DND-41 (cell line): ENCODE results near the gene LLGL2.

ENCODE experiments used
- ATAC-seq: fragments of 200-7000 bp; cut with Tn5 transposase; 3 replicates; pipeline ENCODE4 v1.9.1; 2021; ENCODE audit warnings: low read depth; ENCODE audit not compliant: insufficient read depth
- DNase-seq: peaks from one replicate; pipeline ENCODE4 v3.0.0-alpha.2; 2020
- H2AFZ ChIP-seq: 2 replicates; pipeline ENCODE4 v1.6.0; 2012; ENCODE audit warnings: low read depth, low read length
- H3K27ac ChIP-seq: 2 replicates; pipeline ENCODE4 v1.5.1; 2012; ENCODE audit warnings: low read length, inconsistent platforms
- H3K27me3 ChIP-seq: fragments of 200-600 bp; sonication (generic); 2 replicates; pipeline ENCODE4 v1.6.0; 2012; ENCODE audit warnings: low read length, mild to moderate bottlenecking, inconsistent platforms; ENCODE audit not compliant: insufficient read depth, poor library complexity
- H3K36me3 ChIP-seq: 2 replicates; pipeline ENCODE4 v1.5.1; 2012; ENCODE audit warnings: low read length, inconsistent platforms; ENCODE audit not compliant: insufficient read depth
- H3K4me1 ChIP-seq: 2 replicates; pipeline ENCODE4 v1.5.1; 2012; ENCODE audit warnings: mild to moderate bottlenecking, low read length; ENCODE audit not compliant: insufficient read depth
- H3K4me2 ChIP-seq: 2 replicates; pipeline ENCODE4 v1.6.0; 2012; ENCODE audit warnings: mild to moderate bottlenecking, moderate library complexity, low read length, inconsistent platforms; ENCODE audit not compliant: insufficient read depth
- H3K4me3 ChIP-seq, 2 experiments: fragments of 200-600 bp in 1 of 2; shearing (Covaris generic) in 1 of 2; 2 replicates each; pipeline ENCODE4 v1.5.1; 2012 to 2016; ENCODE audit warnings: inconsistent platforms in 2 of 2, low read length in 2 of 2, mild to moderate bottlenecking in 2 of 2, low read depth in 1 of 2, moderate library complexity in 1 of 2
- H3K79me2 ChIP-seq: 2 replicates; pipeline ENCODE4 v1.6.0; 2012; ENCODE audit warnings: low read length, inconsistent platforms; ENCODE audit not compliant: insufficient read depth
- H3K9ac ChIP-seq: 2 replicates; pipeline ENCODE4 v1.6.0; 2012; ENCODE audit warnings: low read depth, mild to moderate bottlenecking, inconsistent platforms, low read length, moderate library complexity
- H3K9me3 ChIP-seq: 2 replicates; pipeline ENCODE4 v1.5.1; 2012; ENCODE audit warnings: low read length, moderate library complexity, mild to moderate bottlenecking, inconsistent platforms; ENCODE audit not compliant: insufficient read depth, severe bottlenecking
- H4K20me1 ChIP-seq: 2 replicates; pipeline ENCODE4 v1.6.0; 2012; ENCODE audit warnings: low read length; ENCODE audit not compliant: insufficient read depth
- EZH2 ChIP-seq: IDR thresholded peaks from 3 replicates; pipeline ENCODE4 v1.6.1; 2012; ENCODE audit warnings: borderline replicate concordance, low read depth, mild to moderate bottlenecking, moderate library complexity, low read length, inconsistent platforms; ENCODE audit not compliant: severe bottlenecking
- TF ChIP-seq, protein P1 (sequence below): IDR thresholded peaks from 2 replicates; pipeline ENCODE4 v1.5.1; 2012; ENCODE audit warnings: borderline replicate concordance, low read length, moderate library complexity, mild to moderate bottlenecking; ENCODE audit not compliant: poor library complexity, severe bottlenecking; ENCODE audit errors: extremely low read depth

Gene LLGL2

DNA sequence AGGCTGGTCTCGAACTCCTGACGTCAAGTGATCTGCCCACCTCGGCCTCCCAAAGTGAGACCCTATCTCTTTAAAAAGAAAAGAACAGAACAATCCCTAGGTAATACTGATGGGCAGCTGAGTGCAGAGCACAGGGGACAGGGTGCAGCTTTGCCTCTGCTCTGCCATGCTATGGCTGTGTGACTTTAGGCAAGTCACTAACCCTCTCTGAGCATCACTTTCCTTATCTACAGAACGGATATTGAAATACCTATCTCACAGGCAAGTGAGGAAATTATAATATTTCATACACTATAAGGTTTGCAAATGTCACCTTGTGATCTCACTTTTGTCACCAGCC is 14.3 kb upstream of the LLGL2 start:
- TF ChIP-seq EZH2: no peak
- TF ChIP-seq, protein P1, sequence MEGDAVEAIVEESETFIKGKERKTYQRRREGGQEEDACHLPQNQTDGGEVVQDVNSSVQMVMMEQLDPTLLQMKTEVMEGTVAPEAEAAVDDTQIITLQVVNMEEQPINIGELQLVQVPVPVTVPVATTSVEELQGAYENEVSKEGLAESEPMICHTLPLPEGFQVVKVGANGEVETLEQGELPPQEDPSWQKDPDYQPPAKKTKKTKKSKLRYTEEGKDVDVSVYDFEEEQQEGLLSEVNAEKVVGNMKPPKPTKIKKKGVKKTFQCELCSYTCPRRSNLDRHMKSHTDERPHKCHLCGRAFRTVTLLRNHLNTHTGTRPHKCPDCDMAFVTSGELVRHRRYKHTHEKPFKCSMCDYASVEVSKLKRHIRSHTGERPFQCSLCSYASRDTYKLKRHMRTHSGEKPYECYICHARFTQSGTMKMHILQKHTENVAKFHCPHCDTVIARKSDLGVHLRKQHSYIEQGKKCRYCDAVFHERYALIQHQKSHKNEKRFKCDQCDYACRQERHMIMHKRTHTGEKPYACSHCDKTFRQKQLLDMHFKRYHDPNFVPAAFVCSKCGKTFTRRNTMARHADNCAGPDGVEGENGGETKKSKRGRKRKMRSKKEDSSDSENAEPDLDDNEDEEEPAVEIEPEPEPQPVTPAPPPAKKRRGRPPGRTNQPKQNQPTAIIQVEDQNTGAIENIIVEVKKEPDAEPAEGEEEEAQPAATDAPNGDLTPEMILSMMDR: no peak
- Histone ChIP-seq H2AFZ (no peak overlapping the region), H3K27me3 (no peaks in the 10 kb centered on the region), H3K9ac (no peak overlapping the region), H3K4me3 (no peak overlapping the region), H3K36me3 (peaks cover 48% of the 10 kb centered on the region), H3K27ac (no peak overlapping the region), H3K4me2 (no peak overlapping the region), H3K9me3 (no peaks in the 10 kb centered on the region), H3K79me2 (peaks cover 27% of the 10 kb centered on the region), H3K4me1 (peaks cover 36% of the 10 kb centered on the region), H4K20me1 (peaks cover 36% of the 10 kb centered on the region)
- no peak for ATAC-seq
- no peak for DNase-seq

DNA sequence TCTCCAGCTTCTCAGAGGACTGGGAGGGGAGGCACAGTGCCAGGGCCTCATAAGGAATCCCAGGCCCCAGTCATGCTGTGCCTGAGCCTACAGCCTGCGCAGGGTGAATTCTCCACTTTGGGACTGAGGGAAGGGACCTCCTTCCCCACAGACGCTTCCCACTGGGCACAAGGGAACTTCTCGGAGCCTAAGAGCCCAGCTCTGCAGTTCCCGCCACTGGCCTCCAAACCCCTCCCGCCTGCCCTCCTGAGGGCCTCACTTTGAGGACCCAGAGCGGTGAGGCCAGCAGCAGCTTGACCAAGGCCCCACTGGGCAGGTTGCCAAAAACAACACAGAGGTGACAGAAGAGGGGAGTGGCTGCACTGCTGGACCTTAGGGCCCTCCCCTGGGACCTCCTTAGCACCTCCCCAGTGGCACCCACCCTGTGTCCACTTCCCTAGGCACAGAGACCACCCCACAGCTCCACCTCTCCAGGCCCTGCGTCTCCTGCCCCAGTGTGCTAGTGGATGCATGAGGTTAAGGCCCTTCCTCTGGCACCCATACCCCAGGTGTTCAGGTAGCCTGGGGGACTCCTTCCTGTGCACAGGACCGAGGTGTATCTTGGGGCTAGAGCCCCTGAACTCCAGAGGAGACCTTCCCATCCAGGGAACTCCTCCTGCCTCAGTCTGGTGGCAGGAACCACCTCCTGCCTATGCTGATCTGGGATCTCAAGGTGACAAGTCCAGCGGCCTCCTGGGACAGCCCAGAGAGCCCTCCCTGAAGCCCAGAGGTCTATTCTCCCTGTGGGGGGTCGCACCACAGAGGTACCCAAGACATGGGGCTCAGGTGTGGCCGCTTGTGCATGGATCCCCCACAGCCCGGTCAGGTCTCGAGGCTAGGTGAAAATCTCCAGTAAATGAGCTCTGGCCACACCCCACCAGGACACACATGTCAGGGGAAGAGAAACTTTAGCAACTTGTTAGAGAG is 13.6 kb upstream of the LLGL2 start:
- ATAC-seq (no peak), DNase-seq (no peak)
- Histone ChIP-seq H3K4me2 (peak overlapping the region; percentile 40), H3K4me1 (peaks cover 36% of the 10 kb centered on the region), H3K27ac (0 out of 2 replicates have a peak overlapping the region, but pooled peaks have one; percentile 19), H2AFZ (no peak overlapping the region), H3K9ac (peak overlapping the region; percentile 12; the same call in 1 of the 2 replicates), H3K79me2 (peaks cover 31% of the 10 kb centered on the region), H3K4me3 (no peak overlapping the region), H3K27me3 (no peaks in the 10 kb centered on the region), H3K36me3 (peaks cover 41% of the 10 kb centered on the region), H4K20me1 (peaks cover 35% of the 10 kb centered on the region), H3K9me3 (no peaks in the 10 kb centered on the region)
- TF ChIP-seq, protein P1: no peak
- no peak for TF ChIP-seq EZH2

DNA sequence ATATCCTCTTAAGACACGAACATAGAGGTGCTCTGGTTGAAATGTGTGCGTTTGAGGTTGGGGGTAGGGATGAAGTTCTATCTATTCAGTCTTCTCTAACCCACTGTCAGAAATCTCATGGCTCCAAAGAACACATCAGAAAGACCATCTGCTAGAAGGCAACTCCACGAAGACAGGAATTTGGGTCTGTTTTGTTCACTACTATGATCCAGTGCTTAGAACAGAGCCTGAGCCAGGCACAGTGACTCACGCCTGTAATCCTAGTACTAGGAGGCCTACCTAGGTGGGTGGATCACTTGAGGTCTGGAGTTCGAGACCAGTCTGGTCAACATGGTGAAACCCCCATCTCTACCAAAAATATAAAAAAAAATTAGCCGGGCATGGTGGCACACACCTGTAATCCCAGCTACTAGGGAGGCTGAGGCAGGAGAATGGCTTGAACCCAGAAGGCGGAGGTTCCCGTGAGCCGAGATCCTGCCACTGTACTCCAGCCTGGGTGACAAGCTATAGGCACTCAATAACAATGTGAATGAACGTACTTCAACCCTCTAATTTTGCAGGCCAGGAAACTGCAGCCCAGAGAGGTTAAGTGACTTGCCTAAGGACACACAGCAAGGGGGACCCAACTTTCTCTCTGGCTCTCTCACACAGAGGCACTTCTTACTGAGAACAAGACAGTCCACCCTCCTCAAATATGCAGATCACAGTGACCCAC is 12.4 kb upstream of the LLGL2 start:
- Histone ChIP-seq H3K4me2 (peak overlapping the region; percentile 92), H3K79me2 (peaks cover 42% of the 10 kb centered on the region), H3K9ac (peak overlapping the region; percentile 79; the same call in 1 of the 2 replicates)

More for the DNA sequence above, 12.4 kb upstream of the LLGL2 start:
- Histone ChIP-seq H2AFZ (no peak overlapping the region), H4K20me1 (peaks cover 43% of the 10 kb centered on the region), H3K9me3 (no peaks in the 10 kb centered on the region), H3K4me1 (peaks cover 48% of the 10 kb centered on the region), H3K27me3 (no peaks in the 10 kb centered on the region), H3K27ac (no peak overlapping the region; the same call in 1 of the 2 replicates), H3K4me3 (0 out of 4 replicates have a peak overlapping the region, but pooled peaks of 1 of the 2 experiments have one; percentile 67), H3K36me3 (peaks cover 37% of the 10 kb centered on the region)
- no peak for TF ChIP-seq EZH2
- TF ChIP-seq, protein P1: no peak
- no peak for ATAC-seq
- no peak for DNase-seq
